Right renal cortex interstitium (tissue), 3 donors: Measurements from ENCODE around the gene ZNF132. TPM values are rescaled to one million over a fixed set of nuclear protein-coding genes. Genes with fewer than 3 reads are reported as not detected.
A peak's percentile ranks its signal among the peaks of the same experiment; 100 is the strongest.
"Not testable (repeated sequence)": the region's sequence is repeated elsewhere in the genome, so short reads cannot be mapped to it uniquely, and the experiment has no call there.

Source experiments
- DNase-seq, 3 donors: peaks; one replicate each; pipeline ENCODE4 v3.0.0-alpha.2; 2013; ENCODE audit warnings: low read depth in 3 of 3, low spot score in 2 of 3
- polyA plus RNA-seq, 3 donors: library from polyadenylated mRNA; unstranded; fragments of 120-200 nt; gene quantifications; one replicate each; pipeline ENCODE4 v1.2.1, GENCODE V29; 2013; ENCODE audit not compliant: insufficient read length in 3 of 3

ZNF132 gene
- polyA plus RNA-seq, 3 donors = 14.7 to 16.8 (median 16.6) TPM

DNA sequence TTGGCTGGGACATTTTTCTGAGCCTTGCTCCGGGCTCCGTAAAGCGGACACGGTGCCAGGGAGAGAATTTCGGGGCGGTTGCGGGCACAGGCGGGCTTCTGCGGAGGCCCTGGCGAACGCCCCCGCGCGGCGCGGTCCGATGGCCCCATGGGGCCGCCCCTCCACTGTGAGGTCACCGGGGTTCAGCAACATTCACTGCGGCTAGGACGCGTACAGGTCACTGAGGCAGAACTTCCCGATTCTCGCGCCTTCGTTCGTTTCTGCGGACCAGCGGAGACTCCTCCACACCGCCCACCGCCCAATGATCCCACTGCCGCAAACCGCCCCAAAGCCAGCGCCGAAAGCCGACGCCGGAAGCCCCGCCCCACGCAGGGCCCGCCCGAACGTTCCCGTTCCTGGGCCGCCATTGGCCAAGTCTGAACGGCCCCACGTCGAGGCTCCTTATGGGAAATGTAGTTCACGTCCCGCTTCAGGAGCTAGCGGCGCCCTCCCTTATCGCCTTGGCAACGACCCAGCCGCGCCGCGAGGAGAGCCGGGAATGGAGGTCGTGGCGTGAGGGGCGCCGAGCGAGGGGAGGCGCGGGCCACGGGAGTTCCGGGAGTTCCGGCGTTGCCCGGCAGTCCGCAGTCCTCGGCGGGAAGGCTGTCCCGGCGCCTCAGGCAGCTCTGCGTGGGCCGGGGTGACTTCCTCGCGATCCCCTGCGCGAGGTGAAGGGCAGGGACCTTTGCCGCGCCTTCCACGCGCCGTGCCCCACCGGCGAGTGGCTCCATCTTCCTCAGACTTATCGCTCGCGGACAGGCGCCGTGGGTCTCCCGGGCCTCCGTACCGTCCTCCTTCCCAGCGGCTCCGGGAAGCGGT is 31.6 kb downstream of the ZNF132 start, which contains the start of gene ZNF584:
Gene ZNF584, plus strand, starts transcription at position 498 of the 858 bp plus-strand sequence. CDS start 499 bp downstream, outside the sequence.
- peak; percentile 78 to 96 (median 90) for DNase-seq

DNA sequence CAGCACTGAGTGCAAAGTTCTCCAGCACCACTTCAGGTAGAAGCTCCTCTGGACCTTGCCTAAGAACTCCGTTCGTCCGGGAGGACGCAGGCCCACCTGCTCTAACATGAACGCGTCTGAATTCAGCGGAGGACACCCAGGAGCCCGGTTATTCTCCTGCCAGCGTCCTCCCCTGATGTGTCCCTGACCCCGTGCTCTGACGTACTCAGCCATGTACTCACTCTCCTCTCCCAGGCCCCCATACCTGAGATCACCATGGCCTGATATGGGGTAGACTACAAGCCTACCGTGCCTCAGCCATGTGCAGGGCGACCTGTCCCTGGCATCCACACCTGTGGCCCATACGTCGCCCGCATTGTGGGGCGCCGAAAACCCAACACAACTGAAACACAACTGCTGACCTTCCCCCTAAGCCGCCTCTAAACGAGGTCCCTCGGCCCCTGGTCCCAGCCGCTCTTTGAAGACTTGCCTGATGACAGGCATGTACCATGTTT is 32.2 kb downstream of the ZNF132 start:
- DNase-seq = no peak

GRCh38 chr19:58406818-58407657 is 32.9 kb downstream of the ZNF132 start:
- DNase-seq = no peak

DNA sequence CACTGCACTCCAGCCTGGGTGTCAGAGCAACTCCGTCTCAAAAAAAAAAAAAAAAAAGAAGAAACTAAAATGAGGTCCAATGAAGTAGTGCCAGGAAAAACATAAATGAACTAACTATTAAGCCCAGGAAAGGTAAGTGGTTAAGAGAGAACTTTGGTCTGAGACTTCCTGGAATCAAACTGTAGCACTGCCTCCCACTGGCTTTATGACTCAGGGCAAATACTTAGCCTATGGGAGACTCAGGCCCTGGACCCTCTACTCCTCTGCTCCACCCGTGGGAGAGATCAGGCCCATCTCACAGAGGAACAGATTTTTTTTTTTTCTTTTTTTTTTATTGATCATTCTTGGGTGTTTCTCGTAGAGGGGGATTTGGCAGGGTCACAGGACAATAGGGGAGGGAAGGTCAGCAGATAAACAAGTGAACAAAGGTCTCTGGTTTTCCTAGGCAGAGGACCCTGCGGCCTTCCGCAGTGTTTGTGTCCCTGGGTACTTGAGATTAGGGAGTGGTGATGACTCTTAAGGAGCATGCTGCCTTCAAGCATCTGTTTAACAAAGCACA is 36.0 kb downstream of the ZNF132 start:
- not testable (repeated sequence) for DNase-seq

DNA sequence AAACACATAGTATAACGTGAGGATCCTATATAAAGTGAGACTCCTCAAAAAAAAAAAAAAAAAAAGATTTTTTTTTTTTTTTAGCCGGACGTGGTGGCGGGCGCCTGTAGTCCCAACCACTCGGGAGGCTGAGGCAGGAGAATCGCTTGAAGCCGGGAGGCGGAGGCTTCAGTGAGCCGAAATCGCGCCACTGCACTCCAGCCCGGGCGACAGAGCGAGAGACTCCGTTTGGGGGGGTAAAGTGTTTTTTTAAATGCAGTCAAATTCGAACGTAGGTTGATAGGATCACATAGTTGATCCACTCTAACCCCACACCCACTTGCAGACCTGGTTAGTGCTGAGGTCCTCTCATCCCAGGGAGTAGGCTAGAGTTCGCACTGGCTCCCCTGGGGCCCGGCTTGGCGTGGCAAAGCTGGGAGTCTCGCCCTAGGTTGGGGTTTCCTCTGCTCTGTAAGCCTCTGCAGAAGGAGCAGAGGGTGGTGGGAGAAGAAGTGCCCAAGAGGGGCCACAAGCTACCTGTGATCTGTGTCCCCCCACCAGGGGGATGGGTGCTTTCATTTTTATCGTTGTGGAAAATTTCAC is 38.0 kb downstream of the ZNF132 start:
- DNase-seq = no peak

- peak; percentile 97 to 98 (median 98) for DNase-seq
Observed at GRCh38 chr19:58400916-58401839, 38.8 kb downstream of the ZNF132 start.

DNA sequence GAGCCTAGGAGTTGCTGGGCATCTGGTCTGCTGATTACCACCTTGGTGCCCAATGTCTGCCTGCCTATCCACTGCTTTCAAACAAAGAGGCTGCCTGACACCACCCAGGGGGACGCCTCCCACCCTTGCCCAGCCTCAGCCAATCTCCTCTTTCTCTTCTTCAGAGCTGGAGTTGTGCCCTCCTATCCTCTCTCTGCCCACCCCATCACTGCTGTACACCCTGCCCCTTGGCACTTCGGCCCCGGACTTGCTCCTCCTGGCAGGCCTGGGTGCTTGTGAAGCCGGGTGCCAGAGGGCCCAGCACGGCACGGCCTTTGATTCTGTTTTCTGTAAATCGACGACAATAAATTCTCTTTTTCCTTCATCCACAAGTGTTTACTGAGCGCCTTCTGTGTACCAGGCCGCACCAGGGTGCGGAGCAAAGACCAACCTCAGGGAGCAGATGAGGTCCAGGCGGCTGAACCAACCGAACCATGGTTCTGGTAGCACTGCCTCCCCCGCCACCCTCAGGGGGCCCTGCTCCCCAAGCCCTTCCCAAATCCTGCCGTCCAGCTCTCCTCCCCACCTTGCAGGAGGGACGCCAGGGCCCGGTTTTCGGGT is 39.5 kb downstream of the ZNF132 start:
- no peak for DNase-seq

DNA sequence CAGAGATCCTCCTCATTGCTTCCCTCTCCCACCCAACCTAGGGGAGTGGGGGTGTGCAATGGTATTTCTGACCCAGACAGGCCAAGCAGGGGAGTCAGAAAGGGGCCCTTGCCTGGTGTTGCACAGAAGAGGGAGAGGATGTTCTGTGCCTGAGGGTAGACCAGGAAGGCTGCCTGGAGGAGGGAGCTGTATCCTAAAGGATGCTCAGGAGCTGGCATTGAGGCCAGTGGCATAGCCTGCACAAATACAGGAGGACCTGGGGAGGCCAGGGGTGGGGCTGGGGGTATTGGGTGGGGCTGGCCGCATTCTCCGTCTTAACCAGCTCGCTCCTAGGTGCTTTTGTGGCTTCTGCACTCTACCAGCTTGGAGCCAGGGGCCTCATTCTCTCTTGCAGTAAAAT is 40.0 kb downstream of the ZNF132 start:
- DNase-seq = no peak

DNA sequence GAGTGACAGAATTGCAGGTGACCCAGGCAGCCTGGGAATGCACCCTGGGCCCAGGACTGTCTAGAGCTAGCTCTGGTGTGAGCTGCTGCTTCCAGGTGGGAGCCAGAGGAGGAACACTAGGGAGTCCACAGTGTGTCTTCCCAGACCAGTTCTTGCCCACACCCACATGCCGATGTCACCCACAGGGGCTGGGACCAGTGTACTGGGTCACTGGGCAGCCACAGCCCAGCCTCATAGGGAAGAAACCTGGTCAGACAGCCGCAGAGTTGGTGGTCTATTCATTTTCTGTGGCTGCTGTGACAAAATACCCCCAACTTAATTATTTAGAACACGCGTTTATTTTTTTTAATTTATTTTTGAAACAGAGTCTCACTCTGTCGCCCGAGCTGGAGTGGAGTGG is 41.4 kb downstream of the ZNF132 start:
- DNase-seq = no peak

DNA sequence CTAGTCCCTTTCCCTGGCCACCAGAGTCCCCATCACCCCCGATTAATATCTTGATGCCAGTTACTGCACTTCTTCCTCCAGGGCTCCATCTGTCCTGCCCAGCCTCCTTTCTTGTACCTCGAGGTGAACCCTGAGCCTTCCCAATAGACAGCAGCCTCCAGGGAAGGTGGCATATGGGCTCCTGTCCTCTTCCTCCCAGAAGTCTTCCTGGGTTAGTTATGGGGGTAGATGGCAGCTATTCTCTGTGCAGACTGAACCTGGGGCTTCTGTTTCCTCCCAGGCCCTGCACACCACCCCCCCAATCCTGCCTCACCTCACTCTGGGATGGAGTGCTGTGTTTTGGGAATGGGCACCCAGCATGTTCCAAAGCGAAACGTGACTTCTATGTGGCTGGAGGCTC is 41.9 kb downstream of the ZNF132 start:
- DNase-seq = no peak

DNA sequence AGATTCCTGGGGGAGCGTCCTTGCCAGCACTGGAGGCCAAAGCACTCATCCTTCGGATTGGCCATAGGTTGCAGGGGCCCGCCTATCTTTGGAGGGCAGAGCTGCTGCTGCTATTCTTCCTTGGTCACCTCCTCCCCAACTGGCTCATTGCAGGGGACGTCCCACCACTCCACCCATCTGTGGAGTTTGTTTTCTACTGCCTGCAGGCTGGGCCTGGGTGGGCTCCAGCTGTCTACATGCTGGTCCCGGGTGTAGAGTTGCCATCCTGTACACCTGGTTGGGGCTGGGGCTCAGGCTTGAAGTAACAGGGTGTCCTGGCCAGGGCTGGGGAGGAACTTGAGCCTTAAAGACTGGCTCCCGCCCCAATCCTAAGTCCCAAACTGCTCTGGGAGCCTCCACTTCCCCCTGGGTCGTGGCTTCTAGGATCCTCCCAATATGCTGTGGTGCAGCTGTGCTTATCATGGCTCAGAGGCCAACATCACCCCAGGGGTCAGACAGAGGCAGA is 42.4 kb downstream of the ZNF132 start:
- no peak for DNase-seq

DNA sequence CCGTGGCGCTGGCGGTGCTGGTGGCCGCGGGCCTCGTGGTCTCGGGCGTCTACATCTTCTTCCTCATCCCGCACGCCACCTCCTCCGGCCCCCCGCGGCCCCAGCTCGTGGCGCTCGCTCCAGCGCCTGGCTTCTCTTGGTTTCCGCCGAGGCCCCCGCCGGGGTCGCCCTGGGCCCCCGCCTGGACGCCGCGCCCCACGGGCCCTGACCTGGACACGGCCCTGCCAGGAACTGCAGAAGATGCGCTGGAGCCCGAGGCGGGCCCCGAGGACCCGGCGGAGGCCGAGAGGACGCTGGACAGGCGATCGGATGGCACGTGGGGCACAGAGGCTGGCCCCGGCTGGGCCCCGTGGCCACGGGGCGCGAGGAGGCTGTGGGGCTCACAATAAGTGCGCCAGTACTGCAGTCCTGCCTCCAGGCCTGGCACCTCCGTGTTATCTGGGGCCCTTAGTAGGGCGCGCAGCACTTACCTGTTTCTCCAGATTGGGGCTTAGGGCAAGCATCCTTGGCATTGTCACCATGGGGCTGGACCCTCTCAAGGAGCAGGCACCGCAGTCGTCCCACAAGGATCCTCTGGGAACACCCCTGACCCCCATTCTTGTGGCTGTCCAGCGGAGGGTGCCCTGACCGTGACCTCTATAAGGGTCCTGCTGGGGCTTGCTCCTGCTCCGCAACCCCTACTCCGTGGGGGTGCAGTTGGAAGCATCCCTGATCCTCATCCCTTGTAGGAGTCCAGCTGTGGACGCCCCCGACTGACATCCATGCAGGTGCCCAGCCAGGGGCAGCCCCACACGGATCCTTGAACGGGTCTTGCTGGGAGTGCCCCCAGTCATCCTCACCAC is 43.0 kb downstream of the ZNF132 start:
- DNase-seq = no peak

- DNase-seq = no peak
Observed at GRCh38 chr19:58395979-58396627, 43.9 kb downstream of the ZNF132 start.

- no peak for DNase-seq
Observed at GRCh38 chr19:58395220-58395978, 44.6 kb downstream of the ZNF132 start, which contains the start of gene RNF225. Gene RNF225 (plus strand): TSS chr19:58395656. CDS start chr19:58396090, 434 bp downstream.

GRCh38 chr19:58394821-58395219 is 45.1 kb downstream of the ZNF132 start:
- no peak for DNase-seq

- no peak for DNase-seq
Observed at GRCh38 chr19:58393725-58394033, 46.3 kb downstream of the ZNF132 start.
